ENCODE measurements around the gene MLF2. TPM values are rescaled to one million over a fixed set of nuclear protein-coding genes. Genes with fewer than 3 reads are reported as not detected.
"Not testable (repeated sequence)": the region's sequence is repeated elsewhere in the genome, so short reads cannot be mapped to it uniquely, and the experiment has no call there.

MLF2 gene
- total and polyA plus RNA-seq, 8 donors = 142 to 182 (median 162) TPM

- H3K27ac ChIP-seq = peak overlapping the region in 1 of 2 donors; percentile 90
- peak; percentile 70 for ATAC-seq
- intact Hi-C loops (cut with DNase I) = no loop called here
- H3K9me3 ChIP-seq = no peaks in the 10 kb centered on the region
- TF ChIP-seq, protein P1, sequence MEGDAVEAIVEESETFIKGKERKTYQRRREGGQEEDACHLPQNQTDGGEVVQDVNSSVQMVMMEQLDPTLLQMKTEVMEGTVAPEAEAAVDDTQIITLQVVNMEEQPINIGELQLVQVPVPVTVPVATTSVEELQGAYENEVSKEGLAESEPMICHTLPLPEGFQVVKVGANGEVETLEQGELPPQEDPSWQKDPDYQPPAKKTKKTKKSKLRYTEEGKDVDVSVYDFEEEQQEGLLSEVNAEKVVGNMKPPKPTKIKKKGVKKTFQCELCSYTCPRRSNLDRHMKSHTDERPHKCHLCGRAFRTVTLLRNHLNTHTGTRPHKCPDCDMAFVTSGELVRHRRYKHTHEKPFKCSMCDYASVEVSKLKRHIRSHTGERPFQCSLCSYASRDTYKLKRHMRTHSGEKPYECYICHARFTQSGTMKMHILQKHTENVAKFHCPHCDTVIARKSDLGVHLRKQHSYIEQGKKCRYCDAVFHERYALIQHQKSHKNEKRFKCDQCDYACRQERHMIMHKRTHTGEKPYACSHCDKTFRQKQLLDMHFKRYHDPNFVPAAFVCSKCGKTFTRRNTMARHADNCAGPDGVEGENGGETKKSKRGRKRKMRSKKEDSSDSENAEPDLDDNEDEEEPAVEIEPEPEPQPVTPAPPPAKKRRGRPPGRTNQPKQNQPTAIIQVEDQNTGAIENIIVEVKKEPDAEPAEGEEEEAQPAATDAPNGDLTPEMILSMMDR (IDR thresholded peaks at IDR 0.05) = no peak
- H3K4me1 ChIP-seq = peaks cover 0 to 25% of the 10 kb centered on the region in 2 donors
- H3K4me3 ChIP-seq = no peak overlapping the region
- DNase-seq = no peak
- H3K36me3 ChIP-seq = peaks cover 9 to 49% of the 10 kb centered on the region in 2 donors
- no peaks in the 10 kb centered on the region for H3K27me3 ChIP-seq
These were observed 7.0 kb downstream of the MLF2 start for GRCh38 chr12:6745741-6746525.

GRCh38 chr12:6743300-6743699 is 9.6 kb downstream of the MLF2 start:
- Histone ChIP-seq H3K4me1 (peaks cover 0 to 17% of the 10 kb centered on the region in 2 donors), H3K36me3 (peaks cover 0 to 22% of the 10 kb centered on the region in 2 donors)
- H3K4me3 ChIP-seq; intact Hi-C loops (cut with DNase I); ATAC-seq; H3K27me3 ChIP-seq; DNase-seq; H3K9me3 ChIP-seq; H3K27ac ChIP-seq: not testable (repeated sequence)

DNA sequence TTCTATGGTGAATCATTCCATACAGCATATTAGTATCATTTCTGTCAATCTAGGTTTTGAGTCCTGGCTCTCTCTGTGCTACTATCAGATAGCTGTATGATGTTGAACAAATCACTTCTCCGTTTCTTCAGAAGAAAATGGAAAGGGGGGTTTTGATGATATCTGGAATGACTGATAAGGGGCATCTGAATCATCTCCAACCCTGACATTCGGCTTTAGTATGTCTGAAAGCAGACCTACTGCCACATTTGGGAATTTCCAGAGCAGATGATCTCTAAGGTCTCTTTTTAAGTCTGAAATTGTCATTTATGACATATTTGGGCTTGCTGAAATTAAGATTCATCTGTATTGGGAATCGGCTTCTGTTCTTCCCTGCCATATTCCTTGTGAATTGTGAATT is 10.1 kb downstream of the MLF2 start:
- no peak for DNase-seq
- Histone ChIP-seq H3K27ac (no peak overlapping the region), H3K27me3 (no peaks in the 10 kb centered on the region), H3K4me1 (peaks cover 0 to 17% of the 10 kb centered on the region in 2 donors), H3K36me3 (peaks cover 0 to 18% of the 10 kb centered on the region in 2 donors), H3K9me3 (no peaks in the 10 kb centered on the region), H3K4me3 (no peak overlapping the region)
- TF ChIP-seq, protein P1 (IDR thresholded peaks at IDR 0.05) = no peak
- no peak for ATAC-seq
- intact Hi-C loops (cut with DNase I) = no loop called here

GRCh38 chr12:6742080-6742479 is 10.9 kb downstream of the MLF2 start:
- H3K4me1 ChIP-seq = peaks cover 0 to 17% of the 10 kb centered on the region in 2 donors
- H3K27ac ChIP-seq; ATAC-seq; H3K27me3 ChIP-seq; H3K4me3 ChIP-seq; H3K9me3 ChIP-seq; DNase-seq; intact Hi-C loops (cut with DNase I): not testable (repeated sequence)
- H3K36me3 ChIP-seq = peaks cover 0 to 10% of the 10 kb centered on the region in 2 donors

- Histone ChIP-seq H3K27me3 (no peaks in the 10 kb centered on the region), H3K36me3 (peaks cover 0 to 24% of the 10 kb centered on the region in 2 donors), H3K4me3 (no peak overlapping the region), H3K27ac (no peak overlapping the region), H3K4me1 (peaks cover 6 to 9% of the 10 kb centered on the region in 2 donors), H3K9me3 (no peaks in the 10 kb centered on the region)
- ATAC-seq (no peak), DNase-seq (no peak)
- TF ChIP-seq, protein P1 (IDR thresholded peaks at IDR 0.05) = no peak
- intact Hi-C loops (cut with DNase I) = no loop called here
These were observed 16.2 kb downstream of the MLF2 start for GRCh38 chr12:6736754-6737153.

- peaks cover 6 to 9% of the 10 kb centered on the region in 2 donors for H3K4me1 ChIP-seq
- H3K9me3 ChIP-seq = no peaks in the 10 kb centered on the region
- TF ChIP-seq, protein P1 (IDR thresholded peaks at IDR 0.05) = peak; percentile 65 to 67
- ATAC-seq (peak; percentile 98), DNase-seq (peak; percentile 26 to 84 (median 68))
- no peak overlapping the region for H3K4me3 ChIP-seq
- peaks cover 0 to 35% of the 10 kb centered on the region in 2 donors for H3K36me3 ChIP-seq
- no peak overlapping the region for H3K27ac ChIP-seq
- intact Hi-C loops (cut with DNase I) = no loop called here
- no peaks in the 10 kb centered on the region for H3K27me3 ChIP-seq
These were observed 17.3 kb downstream of the MLF2 start for GRCh38 chr12:6735448-6736191.
